Measurements from ENCODE around the gene HLA-DOB.
"Not testable (repeated sequence)": the region's sequence is repeated elsewhere in the genome, so short reads cannot be mapped to it uniquely, and the experiment has no call there.

The HLA-DOB gene

DNA sequence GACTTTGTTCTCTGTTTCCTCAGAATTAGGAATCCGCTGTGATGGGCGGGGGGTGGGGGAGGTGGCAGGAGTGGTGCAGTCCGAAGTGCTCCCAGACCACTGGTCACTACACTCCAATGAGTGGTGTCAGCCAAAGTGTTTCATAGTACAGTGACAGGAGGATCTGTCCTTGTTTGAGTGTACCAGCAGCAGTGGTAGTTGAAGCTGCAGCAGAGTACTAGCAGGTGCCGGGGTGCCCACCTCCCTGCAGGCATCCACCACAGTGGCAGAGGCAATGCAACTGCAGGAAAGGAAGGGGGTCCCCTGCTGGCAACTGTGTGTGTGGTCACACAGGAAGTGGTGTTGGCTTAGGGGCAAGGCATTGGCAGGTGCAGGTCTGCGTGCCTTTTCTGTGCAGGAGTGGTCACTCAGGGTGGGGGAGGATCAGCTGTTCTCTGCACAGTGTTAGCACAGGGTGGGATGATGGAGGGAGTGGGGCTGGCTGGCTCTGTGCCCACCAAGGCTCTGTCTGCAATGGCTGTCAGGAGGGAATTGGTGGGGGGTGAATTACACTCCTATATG, 9.7 kb downstream of the HLA-DOB start:
- DNase-seq (ENCODE audit: low read depth), result no peak

DNA sequence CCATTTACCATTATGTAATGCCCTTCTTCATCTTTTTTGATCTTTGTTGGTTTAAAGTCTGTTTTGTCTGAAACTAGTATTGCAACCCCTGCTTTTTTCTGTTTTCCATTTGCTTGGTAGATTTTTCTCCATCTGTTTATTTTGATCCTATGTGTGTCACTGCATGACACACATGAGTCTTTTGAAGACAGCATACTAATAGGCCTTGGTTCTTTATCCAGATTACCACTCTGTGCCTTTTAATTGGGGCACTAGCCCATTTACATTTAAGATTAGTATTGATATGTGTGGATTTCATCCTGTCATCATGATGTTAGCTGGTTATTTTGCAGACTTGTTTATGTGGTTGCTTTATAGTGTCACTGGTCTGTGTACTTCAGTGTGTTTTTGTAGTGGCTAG, 11.4 kb downstream of the HLA-DOB start:
- DNase-seq (ENCODE audit: low read depth), result not testable (repeated sequence)

GRCh38 chr6:32803416-32803815, 13.4 kb downstream of the HLA-DOB start:
- DNase-seq (ENCODE audit: low read depth), result no peak

- DNase-seq (ENCODE audit: low read depth), result no peak
These were observed 17.1 kb downstream of the HLA-DOB start for GRCh38 chr6:32799740-32800139.

GRCh38 chr6:32799168-32799567, 17.6 kb downstream of the HLA-DOB start:
- no peak for DNase-seq (ENCODE audit: low read depth)

- DNase-seq (ENCODE audit: low read depth), result peak; percentile 34
These were observed 19.7 kb downstream of the HLA-DOB start for GRCh38 chr6:32796848-32797776.

DNA sequence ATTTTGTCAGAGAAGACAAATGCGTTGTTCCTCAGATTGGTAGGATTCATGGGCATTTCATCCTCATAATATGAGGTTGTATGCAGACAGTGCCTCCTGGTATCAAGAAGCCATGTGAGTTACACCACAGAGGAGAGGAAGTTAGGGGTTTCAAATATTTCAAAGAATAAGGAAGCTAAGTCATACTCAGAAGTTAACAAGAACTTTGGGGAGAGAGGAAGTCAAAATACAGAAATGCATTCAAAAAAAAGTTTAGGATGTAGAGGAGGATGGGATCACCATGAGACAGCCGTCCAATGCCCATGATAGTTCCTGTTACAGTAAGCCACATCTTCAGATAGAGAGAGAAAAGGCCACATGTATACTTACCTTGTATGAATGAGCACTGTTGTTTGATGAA, 22.3 kb downstream of the HLA-DOB start:
- no peak for DNase-seq (ENCODE audit: low read depth)

GRCh38 chr6:32792901-32793435, 23.8 kb downstream of the HLA-DOB start:
- no peak for DNase-seq (ENCODE audit: low read depth)

- no peak for DNase-seq (ENCODE audit: low read depth)
These were observed 26.5 kb downstream of the HLA-DOB start for GRCh38 chr6:32790306-32790705.

DNA sequence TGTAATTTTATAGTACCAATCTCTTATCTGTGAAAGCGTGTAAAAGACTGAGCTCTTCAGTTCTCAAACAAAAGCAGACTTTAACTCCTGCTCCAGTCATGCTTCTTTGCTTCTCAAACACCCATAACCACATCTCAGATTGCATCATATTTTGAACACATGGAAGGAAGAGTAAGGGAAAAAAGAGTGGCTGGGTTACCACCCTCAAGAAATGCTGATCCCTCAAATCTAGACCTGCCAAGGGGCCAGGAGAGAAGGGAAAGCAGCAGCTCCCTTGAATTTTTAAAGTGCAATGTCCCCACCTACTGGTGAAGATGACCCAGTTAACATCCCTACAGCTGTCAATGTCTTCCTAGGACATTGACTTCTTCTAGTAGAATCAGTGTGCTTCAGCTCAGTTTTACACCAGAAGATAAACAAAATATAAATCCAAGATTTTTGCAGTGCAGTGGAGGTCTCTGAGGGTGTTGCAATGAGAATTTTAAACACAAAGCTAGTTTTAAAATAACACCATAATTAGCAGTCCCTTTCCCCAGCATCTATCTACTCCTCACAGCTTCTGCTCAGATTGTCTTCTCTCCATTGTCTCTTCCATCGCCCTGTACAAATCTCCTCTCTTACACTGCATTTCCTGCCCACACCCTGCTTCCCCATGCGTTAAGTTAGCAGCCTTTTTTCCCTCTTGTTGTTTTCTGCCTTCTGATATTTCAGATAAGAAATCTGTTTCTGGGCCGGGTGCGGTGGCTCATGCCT, 30.8 kb downstream of the HLA-DOB start:
- DNase-seq (ENCODE audit: low read depth), result no peak

DNA sequence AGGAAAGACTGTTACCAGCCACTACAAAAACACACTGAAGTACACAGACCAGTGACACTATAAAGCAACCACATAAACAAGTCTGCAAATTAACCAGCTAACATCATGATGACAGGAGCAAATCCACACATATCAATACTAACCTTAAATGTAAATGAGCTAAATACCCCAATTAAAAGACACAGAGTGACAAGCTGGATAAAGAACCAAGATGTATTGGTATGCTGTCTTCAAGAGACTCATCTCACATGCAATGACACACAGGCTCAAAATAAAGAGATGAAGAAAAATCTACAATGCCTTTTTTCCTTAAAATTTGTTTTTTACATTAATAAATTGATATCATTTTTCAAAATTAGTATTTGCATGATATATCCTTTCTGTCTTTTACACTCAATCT, 33.9 kb downstream of the HLA-DOB start:
- not testable (repeated sequence) for DNase-seq (ENCODE audit: low read depth)

- no peak for DNase-seq (ENCODE audit: low read depth)
These were observed 37.8 kb downstream of the HLA-DOB start for GRCh38 chr6:32779036-32779435.

GRCh38 chr6:32775071-32775470, 41.7 kb downstream of the HLA-DOB start:
- DNase-seq (ENCODE audit: low read depth), result no peak

GRCh38 chr6:32774426-32774825, 42.4 kb downstream of the HLA-DOB start:
- no peak for DNase-seq (ENCODE audit: low read depth)

DNA sequence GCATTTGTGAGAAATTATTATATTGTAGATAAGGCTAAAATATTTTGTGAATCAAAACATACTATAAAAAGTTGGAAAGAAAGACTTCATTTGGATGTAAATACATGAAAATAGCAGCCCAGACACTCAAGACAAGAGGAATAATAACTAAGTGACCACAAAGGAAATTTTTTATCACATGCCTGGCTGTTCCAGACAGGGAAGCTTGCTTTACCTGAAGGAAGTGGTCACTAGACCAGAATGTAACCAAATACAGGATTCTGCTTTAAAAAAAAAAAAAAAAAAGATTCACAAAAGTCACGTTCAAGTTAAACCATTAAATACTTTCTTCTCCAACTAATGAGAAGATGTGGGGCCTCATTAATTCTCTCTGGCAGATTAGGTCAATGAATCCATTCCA, 44.1 kb downstream of the HLA-DOB start:
- no peak for DNase-seq (ENCODE audit: low read depth)

DNA sequence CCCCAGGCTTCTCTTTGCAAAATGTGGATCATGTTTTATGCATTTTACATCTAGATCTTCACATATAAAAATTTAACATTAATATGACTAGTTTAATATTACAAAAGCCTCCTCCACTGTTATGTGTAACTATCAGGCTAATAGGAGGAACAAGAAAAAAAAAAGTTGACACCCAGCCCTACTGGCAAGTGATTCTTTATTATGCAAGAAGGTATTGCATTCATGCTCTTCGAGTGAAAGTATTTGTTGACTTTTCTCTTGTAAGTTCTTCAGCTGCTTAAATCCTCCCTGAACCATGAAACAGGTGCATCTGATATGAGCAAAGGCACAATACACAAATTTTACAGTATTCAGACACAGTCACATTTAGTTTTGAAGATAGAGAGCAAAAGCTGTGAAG, 52.8 kb downstream of the HLA-DOB start:
- no peak for DNase-seq (ENCODE audit: low read depth)

DNA sequence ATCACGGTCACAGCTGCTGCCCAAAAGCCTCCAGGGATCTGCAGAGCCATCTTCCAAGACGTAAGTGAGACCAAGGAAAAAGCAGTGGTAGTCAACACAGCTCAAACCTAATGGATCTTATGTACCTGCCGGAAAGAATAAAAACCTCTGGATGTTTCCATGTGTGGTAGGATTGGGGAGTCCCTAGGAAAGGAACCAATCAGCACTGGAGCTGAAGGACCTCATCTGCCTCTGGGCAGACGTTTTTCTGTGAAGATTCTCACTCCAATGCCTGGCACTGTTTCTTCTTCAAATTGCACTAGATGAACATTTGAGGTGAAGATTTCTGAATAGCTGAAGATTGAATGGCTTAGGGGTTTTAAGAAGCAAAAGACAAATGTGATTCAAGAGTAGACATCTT, 53.4 kb downstream of the HLA-DOB start, which contains the start of gene HLA-DQB2:
Gene HLA-DQB2, minus strand, starts transcription at position 112 of the 400 bp plus-strand sequence. Its CDS starts 62 bp downstream, at position 50.
- no peak for DNase-seq (ENCODE audit: low read depth)

Data from T-helper 22 cell (primary cell).